Measurements from ENCODE around the gene ITSN1. TPM values are rescaled to one million over a fixed set of nuclear protein-coding genes. Genes with fewer than 3 reads are reported as not detected.

Gene ITSN1
- total and polyA plus RNA-seq, 2 of the 13 experiments (the other 11 are each of a cell fraction or from before 2014, with no cell fraction given) = 26.1 to 33.8 TPM

GRCh38 chr21:33698087-33698860, 56.0 kb downstream of the ITSN1 start (continued):
- TF ChIP-seq ZSCAN5A (CRISPR knock-in tag; IDR thresholded peaks at IDR 0.05; ENCODE audit: borderline replicate concordance) = no peak
- no peak for TF ChIP-seq CC2D1A (CRISPR knock-in tag; IDR thresholded peaks at IDR 0.05)
- TF ChIP-seq CERS6 (CRISPR knock-in tag; IDR thresholded peaks at IDR 0.05) = no peak
- no peak for TF ChIP-seq RFXAP (CRISPR knock-in tag; IDR thresholded peaks at IDR 0.05; ENCODE audit: borderline replicate concordance)

GRCh38 chr21:33699277-33699676, 57.0 kb downstream of the ITSN1 start:
- ATAC-seq (no peak), FAIRE-seq (no peak), DNase-seq (ENCODE audit: low spot score) (no peak)
- ChIA-PET CTCF (ENCODE audit: low intra/inter-chr PET ratio, low total read pairs) (no interaction called here), POLR2A (no interaction called here)
- Histone ChIP-seq H3K4me3 (replicated peaks in 1 of 3; ENCODE audit: insufficient read depth in 1 of 3, low read depth in 2 of 3, low read length in 3 of 3) (no peak overlapping the region), H4K20me1 (ENCODE audit: insufficient read depth, low read length) (no peaks in the 10 kb centered on the region; the same call in 1 of the 2 replicates), H3K27ac (ENCODE audit: extremely low read length, insufficient read depth, low read length) (no peak overlapping the region), H3K4me2 (ENCODE audit: low read depth, low read length) (no peak overlapping the region), H2AFZ (ENCODE audit: low read length) (no peak overlapping the region), H3K4me1 (ENCODE audit: insufficient read depth, low read length) (peaks cover 21% of the 10 kb centered on the region), H3K79me2 (ENCODE audit: insufficient read depth, low read length) (peaks cover 25% of the 10 kb centered on the region), H3K9me3 (ENCODE audit: low read length) (no peaks in the 10 kb centered on the region), H3K9ac (ENCODE audit: insufficient read depth, low read depth, low read length) (no peak overlapping the region), H3K36me3 (replicated peaks in 1 of 2; ENCODE audit: control insufficient read depth in 1 of 2, insufficient read depth in 2 of 2, low read length in 2 of 2) (no peaks in the 10 kb centered on the region), H3K27me3 (ENCODE audit: control insufficient read depth in 1 of 2, insufficient read depth in 2 of 2, low read length in 2 of 2) (no peaks in the 10 kb centered on the region)
- intact Hi-C loops (cut with micrococcal nuclease; ENCODE audit: unreplicated experiment) (no loop called here), in situ Hi-C loops (cut with HindIII; ENCODE audit: extremely low pct_ligation_motif_present, low pct_unique_long_range_greater_than_20kb) (no loop called here)
- no TSS peak for BruUV-seq (replicated peaks)
- 97% methylated on average over 2 of the region's 2 CpGs for WGBS (ENCODE audit: low lambda C conversion rate)
- TF ChIP-seq JDP2 (CRISPR knock-in tag; IDR thresholded peaks at IDR 0.05; ENCODE audit: borderline replicate concordance) (no peak), MAFG (CRISPR knock-in tag; IDR thresholded peaks at IDR 0.05) (no peak), NFE2 (CRISPR knock-in tag; IDR thresholded peaks at IDR 0.05) (no peak)
- TF ChIP-seq, protein P1, sequence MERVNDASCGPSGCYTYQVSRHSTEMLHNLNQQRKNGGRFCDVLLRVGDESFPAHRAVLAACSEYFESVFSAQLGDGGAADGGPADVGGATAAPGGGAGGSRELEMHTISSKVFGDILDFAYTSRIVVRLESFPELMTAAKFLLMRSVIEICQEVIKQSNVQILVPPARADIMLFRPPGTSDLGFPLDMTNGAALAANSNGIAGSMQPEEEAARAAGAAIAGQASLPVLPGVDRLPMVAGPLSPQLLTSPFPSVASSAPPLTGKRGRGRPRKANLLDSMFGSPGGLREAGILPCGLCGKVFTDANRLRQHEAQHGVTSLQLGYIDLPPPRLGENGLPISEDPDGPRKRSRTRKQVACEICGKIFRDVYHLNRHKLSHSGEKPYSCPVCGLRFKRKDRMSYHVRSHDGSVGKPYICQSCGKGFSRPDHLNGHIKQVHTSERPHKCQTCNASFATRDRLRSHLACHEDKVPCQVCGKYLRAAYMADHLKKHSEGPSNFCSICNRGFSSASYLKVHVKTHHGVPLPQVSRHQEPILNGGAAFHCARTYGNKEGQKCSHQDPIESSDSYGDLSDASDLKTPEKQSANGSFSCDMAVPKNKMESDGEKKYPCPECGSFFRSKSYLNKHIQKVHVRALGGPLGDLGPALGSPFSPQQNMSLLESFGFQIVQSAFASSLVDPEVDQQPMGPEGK (CRISPR knock-in tag; IDR thresholded peaks at IDR 0.05) = no peak
